Transverse colon (tissue), 3 donors: ENCODE results near the gene RBFOX2.

Experiments used
- CTCF ChIP-seq, 5 experiments: fragments of 200-600 bp in 3 of 5; fragments of 450-650 bp in 2 of 5; sonication (generic) in 3 of 5; IDR thresholded peaks; 1 replicate in 2 of 5; 2 replicates in 3 of 5; pipeline ENCODE4 v1.5.1; 2016 to 2017; ENCODE audit warnings: antibody characterized with exemption in 5 of 5, inconsistent platforms in 3 of 5, mild to moderate bottlenecking in 2 of 5, moderate library complexity in 1 of 5
- POLR2A ChIP-seq: fragments of 450-650 bp; IDR thresholded peaks from one replicate; pipeline ENCODE4 v1.6.1; 2016; ENCODE audit warnings: antibody characterized with exemption, mild to moderate bottlenecking, moderate library complexity

DNA sequence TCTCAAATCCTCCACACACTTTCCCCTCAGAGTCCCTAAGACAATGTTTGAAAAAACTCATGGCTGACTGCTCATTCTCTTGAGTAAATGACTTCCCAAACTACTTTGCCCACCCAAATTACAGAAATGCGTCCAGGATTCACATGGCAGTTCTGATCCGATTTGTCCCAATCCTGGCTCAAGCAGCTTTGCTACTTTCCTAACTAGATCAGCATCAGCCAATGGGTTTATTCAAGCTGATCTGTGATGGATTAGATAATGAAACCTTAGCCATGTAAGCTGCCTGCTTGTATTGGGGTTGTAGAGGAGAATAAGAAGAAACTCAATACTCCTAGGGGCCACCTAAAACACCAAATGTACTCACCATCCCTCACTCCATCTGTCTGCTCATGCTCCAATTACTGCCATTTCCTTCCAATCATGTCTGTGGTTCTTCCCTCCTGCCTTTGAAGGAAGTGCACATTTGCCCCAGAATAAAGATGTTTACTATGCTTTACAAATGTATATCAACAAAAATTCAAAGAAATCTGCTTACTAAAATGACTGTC lies 6.9 kb downstream of the RBFOX2 start:
- TF ChIP-seq CTCF (IDR thresholded peaks at IDR 0.05) (no peak), POLR2A (no peak)
